Smooth muscle cell (in vitro differentiated cells): ENCODE measurements around the gene MAD1L1. TPM values are rescaled to one million over a fixed set of nuclear protein-coding genes. Genes with fewer than 3 reads are reported as not detected.

Experiments used
- DNase-seq: peaks from one replicate; lab custom pipeline; 2025; ENCODE audit not compliant: unreplicated experiment; lab: John Stamatoyannopoulos, UW
- H2AFZ ChIP-seq: fragments of 200-600 bp; sonication (generic); 2 replicates; pipeline ENCODE4 v1.6.0; 2016; ENCODE audit warnings: antibody characterized with exemption, low read depth, mild to moderate bottlenecking
- H3F3A ChIP-seq: fragments of 200-600 bp; sonication (generic); 2 replicates; pipeline ENCODE4 v1.6.0; 2017; ENCODE audit warnings: antibody characterized with exemption, low read depth
- H3K27ac ChIP-seq: fragments of 200-600 bp; sonication (generic); 2 replicates; pipeline ENCODE4 v1.5.1; 2016; ENCODE audit warnings: low read depth, mild to moderate bottlenecking
- H3K27me3 ChIP-seq: fragments of 200-600 bp; sonication (generic); 2 replicates; pipeline ENCODE4 v1.6.1; 2016; ENCODE audit warnings: low read depth, mild to moderate bottlenecking
- H3K36me3 ChIP-seq: fragments of 200-600 bp; sonication (generic); 2 replicates; pipeline ENCODE4 v1.5.1; 2016; ENCODE audit warnings: low read depth
- H3K4me1 ChIP-seq: fragments of 200-600 bp; sonication (generic); 2 replicates; pipeline ENCODE4 v1.5.1; 2016; ENCODE audit warnings: low read depth
- H3K4me2 ChIP-seq: fragments of 200-600 bp; sonication (generic); 2 replicates; pipeline ENCODE4 v1.6.0; 2016; ENCODE audit warnings: mild to moderate bottlenecking
- H3K4me3 ChIP-seq: fragments of 200-600 bp; sonication (generic); 2 replicates; pipeline ENCODE4 v1.5.1; 2016; ENCODE audit warnings: mild to moderate bottlenecking
- H3K79me2 ChIP-seq: fragments of 200-600 bp; sonication (generic); 2 replicates; pipeline ENCODE4 v1.6.0; 2016; ENCODE audit warnings: low read depth, mild to moderate bottlenecking
- H3K9ac ChIP-seq: fragments of 200-600 bp; sonication (generic); 2 replicates; pipeline ENCODE4 v1.6.0; 2016; ENCODE audit warnings: low read depth
- H3K9me3 ChIP-seq: fragments of 200-600 bp; sonication (generic); replicated peaks from 2 replicates; pipeline ENCODE4 v1.5.1; 2016; ENCODE audit warnings: low read depth
- H4K20me1 ChIP-seq: fragments of 200-600 bp; sonication (generic); 2 replicates; pipeline ENCODE4 v1.6.0; 2016; ENCODE audit warnings: low read depth
- CTCF ChIP-seq: fragments of 200-600 bp; sonication (generic); IDR thresholded peaks from 2 replicates; pipeline ENCODE4 v1.5.1; 2017; ENCODE audit warnings: borderline replicate concordance, mild to moderate bottlenecking, antibody characterized with exemption; ENCODE audit not compliant: insufficient read depth, poor library complexity, severe bottlenecking
- WGBS: methylation state at CpG from one replicate; pipeline ENCODE4 v1.1.7; 2016; ENCODE audit warnings: low lambda C conversion rate; 5-methylcytosine and 5-hydroxymethylcytosine counted together
- polyA plus RNA-seq: library from polyadenylated mRNA; unstranded; fragments of >200 nt; fragmentation: Nextera tagmentation; extraction: Ambion mirVana; gene quantifications from 2 replicates; pipeline ENCODE4 v1.2.1, GENCODE V29; 2016
- total RNA-seq: library from RNA; depleted of rRNA; stranded (reverse); fragments of >200 nt; gene quantifications from 2 replicates; pipeline ENCODE4 v1.2.3, GENCODE V29; 2014

Gene MAD1L1
- total and polyA plus RNA-seq, 2 experiments from 2014 or later: 33.4 to 60.7 TPM

DNA sequence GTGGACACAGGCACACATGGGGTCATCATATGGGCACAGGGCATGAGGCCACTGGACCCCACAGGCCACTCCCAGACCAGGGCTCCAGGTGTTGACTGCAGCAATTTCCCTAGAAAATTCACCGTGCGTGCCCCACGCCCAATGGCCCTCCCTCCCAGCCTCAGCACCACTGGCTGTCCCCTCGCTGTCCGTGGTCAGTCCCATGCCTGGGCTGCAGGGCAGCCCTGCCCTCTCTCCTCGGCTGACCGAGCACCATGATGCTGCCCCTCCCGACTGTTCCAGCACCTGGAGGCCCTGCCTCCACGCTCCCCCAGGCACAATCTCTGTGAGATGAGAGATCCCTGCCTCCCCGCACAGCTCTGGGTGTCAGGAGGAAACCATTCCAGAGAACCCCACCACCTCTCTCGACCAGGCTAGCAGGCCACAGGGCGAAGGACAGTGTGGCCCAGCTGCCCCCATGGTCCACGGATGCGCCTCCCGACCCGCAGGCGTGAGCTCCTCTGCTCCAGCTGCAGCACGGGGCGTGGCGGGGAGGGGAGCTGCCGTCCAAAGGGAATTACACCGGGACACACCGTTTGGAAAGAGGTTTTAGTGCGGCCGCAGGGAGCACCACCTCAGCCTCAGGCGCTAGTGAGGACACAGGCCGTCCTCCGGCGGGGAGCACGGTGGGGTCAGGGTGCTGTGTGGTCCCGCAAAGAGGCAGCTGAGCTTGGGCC, 21.8 kb upstream of the MAD1L1 start:
- Histone ChIP-seq H3K79me2 (no peaks in the 10 kb centered on the region), H3K4me3 (no peak overlapping the region), H3K4me1 (no peaks in the 10 kb centered on the region), H2AFZ (no peak overlapping the region), H3K27me3 (no peaks in the 10 kb centered on the region), H3K9ac (no peak overlapping the region), H3K27ac (no peak overlapping the region), H3F3A (no peaks in the 10 kb centered on the region), H3K36me3 (no peaks in the 10 kb centered on the region), H4K20me1 (no peaks in the 10 kb centered on the region), H3K4me2 (no peak overlapping the region), H3K9me3 (no peaks in the 10 kb centered on the region)
- WGBS: 97% methylated on average over 31 of the region's 31 CpGs
- TF ChIP-seq CTCF: no peak
- no peak for DNase-seq

- H2AFZ ChIP-seq: no peak overlapping the region
- WGBS: 98% methylated on average over 29 of the region's 32 CpGs
- no peak for TF ChIP-seq CTCF
- DNase-seq: no peak
- H3K9ac ChIP-seq: no peak overlapping the region
- no peaks in the 10 kb centered on the region for H3K36me3 ChIP-seq
- H3K9me3 ChIP-seq: no peaks in the 10 kb centered on the region
- H3K27me3 ChIP-seq: no peaks in the 10 kb centered on the region
- H3K79me2 ChIP-seq: no peaks in the 10 kb centered on the region
- H3K4me2 ChIP-seq: no peak overlapping the region
- no peak overlapping the region for H3K27ac ChIP-seq
- H4K20me1 ChIP-seq: no peaks in the 10 kb centered on the region
- H3K4me1 ChIP-seq: no peaks in the 10 kb centered on the region
- H3K4me3 ChIP-seq: no peak overlapping the region
- no peaks in the 10 kb centered on the region for H3F3A ChIP-seq
These were observed 20.9 kb upstream of the MAD1L1 start for GRCh38 chr7:2253525-2254244.

GRCh38 chr7:2253021-2253420, 20.3 kb upstream of the MAD1L1 start:
- Histone ChIP-seq H3K4me2 (no peak overlapping the region), H3K36me3 (no peaks in the 10 kb centered on the region), H3K27me3 (no peaks in the 10 kb centered on the region), H4K20me1 (no peaks in the 10 kb centered on the region), H3K4me3 (no peak overlapping the region), H3K9me3 (no peaks in the 10 kb centered on the region), H3F3A (no peaks in the 10 kb centered on the region), H3K79me2 (no peaks in the 10 kb centered on the region), H3K9ac (no peak overlapping the region), H3K4me1 (no peaks in the 10 kb centered on the region), H3K27ac (no peak overlapping the region), H2AFZ (no peak overlapping the region)
- 96% methylated on average over 9 of the region's 9 CpGs for WGBS
- DNase-seq: no peak
- TF ChIP-seq CTCF: no peak
